DMS114 treated with DMSO at 0.1 percent for 48 hours (cell line): ENCODE results near the gene CCNE1.
A peak's percentile ranks its signal among the peaks of the same experiment; 100 is the strongest.

Experiments
- DNase-seq: peaks from one replicate; lab custom pipeline; 2025; ENCODE audit not compliant: unreplicated experiment; lab: John Stamatoyannopoulos, UW

Gene CCNE1

DNA sequence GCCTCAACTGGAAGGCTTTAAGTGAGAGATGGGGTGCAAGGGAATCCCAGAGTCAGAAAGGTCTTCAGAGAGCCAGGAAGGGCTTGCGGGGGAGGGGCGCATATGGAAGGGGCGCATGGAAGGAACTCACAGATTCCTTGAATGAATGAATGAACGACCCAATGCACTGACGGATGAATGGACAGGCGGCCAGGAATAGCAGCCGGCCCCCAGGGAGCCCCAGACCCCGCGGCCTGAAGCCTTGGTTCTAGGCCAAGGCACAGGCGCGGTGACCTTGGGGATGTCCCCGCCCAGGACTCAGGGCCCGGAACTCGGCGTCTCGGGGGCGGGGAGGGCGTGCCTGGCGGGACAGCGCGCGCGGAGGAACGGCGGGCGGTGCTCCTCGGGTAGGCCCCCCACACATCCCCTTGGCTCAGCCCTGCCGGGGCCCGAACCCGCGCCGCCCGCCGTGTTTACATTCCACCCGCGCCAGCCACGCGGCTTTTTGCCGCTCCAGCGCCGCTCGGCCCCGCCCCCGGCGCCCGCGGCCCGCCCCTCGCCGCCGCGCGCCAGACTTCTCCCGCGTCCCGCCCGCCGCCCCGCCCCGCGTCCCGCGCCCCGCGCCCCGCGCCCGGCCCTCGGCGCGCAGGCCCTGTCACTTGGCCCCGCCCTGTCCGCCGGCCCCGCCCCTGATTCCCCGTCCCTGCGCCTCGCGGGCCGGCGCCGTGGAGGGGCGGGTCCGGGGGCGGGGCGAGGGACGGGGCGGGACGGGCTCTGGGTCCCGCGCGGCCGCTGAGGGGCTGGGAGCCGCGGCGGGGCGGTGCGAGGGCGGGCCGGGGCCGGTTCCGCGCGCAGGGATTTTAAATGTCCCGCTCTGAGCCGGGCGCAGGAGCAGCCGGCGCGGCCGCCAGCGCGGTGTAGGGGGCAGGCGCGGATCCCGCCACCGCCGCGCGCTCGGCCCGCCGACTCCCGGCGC is at the start of gene CCNE1:
Gene CCNE1, plus strand, starts transcription at position 867 of the 955 bp plus-strand sequence. CDS start 565 bp downstream, outside the sequence.
- peak; percentile 68 for DNase-seq

DNA sequence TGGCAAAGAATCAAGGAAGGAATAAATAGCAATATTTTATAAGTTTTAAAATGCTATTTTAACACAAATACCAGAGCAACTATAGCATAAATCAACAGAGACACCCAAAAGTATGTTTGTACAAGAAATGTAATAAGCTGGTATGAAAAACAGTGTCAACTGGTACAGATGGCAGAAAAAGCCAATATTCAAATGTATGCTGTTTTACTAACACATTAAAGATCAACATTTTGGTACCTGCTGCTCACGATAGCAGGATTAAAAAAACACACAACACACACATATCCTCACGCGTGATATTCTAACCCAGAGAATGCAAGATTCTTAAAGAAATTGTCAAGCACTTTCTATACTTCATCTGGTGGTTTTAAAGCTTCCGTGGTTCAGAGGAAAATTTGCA is 48.6 kb upstream of the CCNE1 start:
- DNase-seq: no peak

DNA sequence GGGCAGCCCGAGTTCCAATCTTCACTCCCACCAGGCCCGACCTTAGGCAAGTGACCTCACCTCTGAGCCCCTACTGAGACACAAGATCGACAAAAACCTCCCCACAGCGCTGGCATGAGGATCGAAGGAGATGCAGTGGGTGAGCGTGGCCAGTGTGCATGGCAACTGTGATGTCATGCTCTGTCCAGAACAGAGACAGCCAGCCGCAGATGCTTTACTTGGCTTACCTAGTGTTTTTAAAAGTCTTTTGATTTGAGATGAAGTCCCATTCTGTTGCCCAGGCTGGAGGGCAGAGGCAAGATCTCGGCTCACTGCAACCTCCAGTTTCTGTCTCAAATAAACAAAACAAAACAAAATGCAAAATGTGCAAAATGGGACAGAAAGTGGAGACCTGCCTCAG is 47.4 kb upstream of the CCNE1 start:
- no peak for DNase-seq

- no peak for DNase-seq
Measured at GRCh38 chr19:29766100-29766499, 45.7 kb upstream of the CCNE1 start.

GRCh38 chr19:29767039-29767735 is 44.6 kb upstream of the CCNE1 start:
- DNase-seq: no peak

GRCh38 chr19:29768166-29768565 is 43.6 kb upstream of the CCNE1 start:
- no peak for DNase-seq

GRCh38 chr19:29769997-29770396 is 41.8 kb upstream of the CCNE1 start:
- no peak for DNase-seq

GRCh38 chr19:29770648-29771047 is 41.1 kb upstream of the CCNE1 start:
- DNase-seq: no peak

DNA sequence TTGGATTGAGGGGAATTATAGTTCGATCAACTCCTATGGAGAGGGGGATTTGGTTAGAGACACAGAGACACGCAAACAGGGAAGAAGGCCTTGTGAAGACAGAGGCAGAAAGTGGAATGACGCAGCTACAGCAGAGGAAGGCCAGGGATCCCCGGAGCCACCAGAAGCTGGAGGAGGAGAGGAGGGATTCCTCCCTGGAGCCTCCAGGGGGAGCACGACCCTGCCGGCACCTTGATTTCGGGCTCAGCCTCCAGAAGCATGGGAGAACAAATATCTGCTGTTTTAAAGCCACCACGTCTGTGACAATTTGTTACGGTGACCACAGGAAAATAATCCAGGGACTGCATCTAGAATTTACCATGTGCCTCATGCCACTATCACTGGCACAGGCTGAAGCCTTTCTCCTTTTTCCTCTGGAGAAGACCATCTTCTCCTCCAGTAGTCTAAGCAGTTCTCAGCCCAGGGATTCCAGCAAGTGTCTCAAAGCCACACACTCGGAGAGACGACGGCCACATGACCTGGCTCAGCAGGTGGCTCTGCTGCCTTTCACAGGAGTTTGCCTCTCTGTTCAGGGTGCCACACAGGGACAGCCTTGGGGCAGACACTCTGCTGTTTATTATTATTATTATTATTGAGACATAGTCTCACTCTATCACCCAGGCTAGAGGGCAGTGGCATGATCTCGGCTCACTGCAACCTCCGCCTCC is 39.9 kb upstream of the CCNE1 start:
- DNase-seq: peak; percentile 31

DNA sequence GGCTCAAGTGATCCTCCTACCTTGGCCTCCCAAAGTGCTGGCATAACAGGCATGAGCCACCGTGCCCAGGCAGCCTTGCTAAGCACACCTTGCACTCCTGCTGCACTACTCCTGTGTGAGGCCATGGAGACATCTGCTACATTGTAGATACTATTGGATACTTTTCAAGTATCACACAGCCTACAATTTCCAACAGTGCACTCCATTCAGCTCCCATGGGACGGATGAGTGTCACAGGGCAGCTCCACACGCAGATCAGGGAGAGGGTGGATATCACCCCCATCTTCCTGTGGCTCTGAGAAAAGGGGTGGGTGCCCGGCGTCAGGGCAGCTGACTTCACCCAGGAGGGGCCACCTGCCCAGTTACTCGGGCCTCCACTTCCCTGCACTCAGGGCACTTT is 39.1 kb upstream of the CCNE1 start:
- DNase-seq: no peak

GRCh38 chr19:29773141-29773540 is 38.6 kb upstream of the CCNE1 start:
- DNase-seq: no peak

GRCh38 chr19:29774126-29774525 is 37.7 kb upstream of the CCNE1 start:
- no peak for DNase-seq

GRCh38 chr19:29777781-29778309 is 33.9 kb upstream of the CCNE1 start:
- DNase-seq: no peak

- no peak for DNase-seq
Measured at GRCh38 chr19:29779921-29780320, 31.9 kb upstream of the CCNE1 start.

DNA sequence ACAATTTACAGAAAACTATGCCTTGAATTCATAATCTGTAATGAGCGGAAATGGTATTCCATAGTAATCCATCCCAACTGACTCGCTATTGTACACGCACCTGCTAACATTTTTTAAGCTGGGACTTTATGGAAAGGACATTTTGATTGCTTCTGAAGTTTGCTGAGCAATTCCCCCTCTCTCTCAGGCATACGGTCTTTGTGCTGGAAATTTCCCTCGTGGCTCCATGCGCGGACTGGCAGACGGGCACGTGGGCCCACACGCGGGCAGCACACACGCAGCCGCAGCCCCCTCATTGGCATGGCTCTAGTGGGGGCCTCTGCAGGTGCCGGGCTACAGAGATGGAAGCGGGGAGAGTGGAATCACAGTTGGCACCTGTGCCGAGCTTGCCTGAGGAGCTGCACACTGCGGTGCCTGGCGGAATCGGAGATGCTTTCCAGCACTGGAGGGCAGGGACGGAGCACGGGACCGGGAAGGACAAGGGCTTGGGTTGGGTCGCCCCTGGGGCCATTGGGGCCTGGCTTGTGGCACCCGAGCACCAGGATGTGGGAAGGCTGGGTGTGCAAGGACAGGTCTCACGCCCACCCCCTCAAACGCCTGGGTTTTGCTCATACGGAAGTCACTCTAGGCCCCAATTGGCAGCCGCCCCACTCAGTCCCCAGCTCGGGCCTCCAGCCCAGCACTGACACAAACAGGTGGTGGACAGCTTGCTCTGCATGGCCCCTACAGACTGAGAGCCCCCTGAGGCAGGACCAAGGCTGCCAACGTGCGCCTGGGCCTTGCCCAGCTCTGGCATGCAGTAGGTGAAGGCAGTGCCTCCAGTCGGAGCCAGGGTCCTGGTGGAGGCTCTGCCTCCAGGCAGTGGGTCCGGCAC is 30.2 kb upstream of the CCNE1 start:
- DNase-seq: no peak

GRCh38 chr19:29782260-29782580 is 29.6 kb upstream of the CCNE1 start:
- no peak for DNase-seq

- no peak for DNase-seq
Measured at GRCh38 chr19:29783627-29784190, 28.1 kb upstream of the CCNE1 start.

DNA sequence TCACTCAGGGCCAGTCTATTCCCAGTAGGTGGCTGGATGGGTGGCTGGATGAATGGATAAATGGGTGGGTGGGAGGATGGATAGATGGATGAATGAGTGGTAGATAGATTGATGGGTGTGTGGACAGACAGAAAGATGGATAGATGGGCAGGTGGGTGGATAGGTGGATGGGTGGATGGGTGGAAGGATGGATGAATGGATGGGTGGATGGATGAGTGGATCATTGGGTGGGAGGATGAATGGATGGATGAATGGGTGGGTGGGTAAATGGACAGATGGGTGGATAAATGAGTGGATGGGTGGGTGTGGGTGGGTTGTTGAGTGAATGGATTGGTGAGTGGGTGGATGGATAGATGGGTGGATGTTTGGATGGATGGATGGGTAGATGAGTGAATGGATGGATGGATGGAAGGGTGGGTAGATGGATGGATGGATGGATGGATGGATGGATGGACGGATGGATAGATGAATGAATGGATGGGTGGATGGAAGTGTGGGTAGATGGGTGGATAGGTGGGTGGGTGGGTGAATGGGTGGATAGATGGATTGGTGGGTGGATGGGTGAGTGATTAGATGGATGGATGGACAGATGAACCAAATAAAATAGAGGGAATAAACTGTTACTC is 27.1 kb upstream of the CCNE1 start:
- DNase-seq: no peak

DNA sequence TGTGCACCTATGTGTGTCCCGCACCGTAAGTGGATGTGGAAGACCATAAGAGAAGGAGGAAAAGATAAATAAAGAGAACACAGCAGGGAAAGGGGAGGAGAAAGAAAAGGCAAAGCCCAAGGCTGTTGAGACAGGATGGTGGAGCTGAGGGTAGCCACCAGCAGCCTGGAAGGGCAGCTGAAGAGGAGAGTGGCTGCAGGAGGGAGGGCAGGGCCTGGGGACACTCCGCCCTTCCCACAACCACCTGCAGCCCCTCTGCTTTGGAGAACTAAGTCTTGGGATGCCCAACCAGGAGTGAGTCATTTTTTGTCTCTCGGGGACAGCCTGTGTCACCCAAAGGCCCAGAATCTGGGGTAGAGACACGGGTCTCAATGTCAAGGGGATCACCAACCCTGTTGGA is 26.4 kb upstream of the CCNE1 start:
- DNase-seq: no peak
